ENCODE data around the gene FITM1.

The FITM1 gene

DNA sequence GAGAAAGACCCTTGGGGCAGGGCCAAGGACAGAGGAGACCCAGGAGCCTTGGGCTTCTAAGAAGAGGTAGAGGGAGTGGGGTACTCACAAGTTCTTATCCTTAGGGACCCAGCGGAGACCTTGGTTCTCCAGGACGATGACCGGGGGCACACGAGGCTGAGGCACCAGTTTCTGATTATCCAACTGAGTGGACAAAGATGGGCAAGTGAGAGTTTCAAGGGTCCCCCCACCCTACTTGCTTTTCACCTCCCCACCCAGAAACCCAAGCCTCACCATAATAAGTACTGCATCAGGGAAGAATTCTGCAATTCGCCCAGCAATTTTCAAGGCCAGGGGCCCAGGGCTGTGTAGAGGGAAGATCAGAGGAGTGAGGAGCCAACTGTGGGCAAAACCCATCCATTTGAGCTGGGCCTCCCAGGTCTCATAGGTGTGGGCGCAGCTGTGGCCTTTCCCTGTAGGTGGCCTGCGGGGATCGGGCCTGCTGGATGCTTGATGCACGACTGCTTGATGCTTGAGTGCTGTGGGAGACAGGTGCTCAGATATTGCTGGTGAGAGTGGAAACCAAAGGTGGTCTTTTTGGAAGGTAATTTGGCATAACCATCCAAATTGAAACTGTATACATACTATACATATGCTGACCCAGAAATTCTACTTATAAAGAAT is 8.9 kb downstream of the FITM1 start:
- no peak for DNase-seq (ENCODE audit: low read depth)

DNA sequence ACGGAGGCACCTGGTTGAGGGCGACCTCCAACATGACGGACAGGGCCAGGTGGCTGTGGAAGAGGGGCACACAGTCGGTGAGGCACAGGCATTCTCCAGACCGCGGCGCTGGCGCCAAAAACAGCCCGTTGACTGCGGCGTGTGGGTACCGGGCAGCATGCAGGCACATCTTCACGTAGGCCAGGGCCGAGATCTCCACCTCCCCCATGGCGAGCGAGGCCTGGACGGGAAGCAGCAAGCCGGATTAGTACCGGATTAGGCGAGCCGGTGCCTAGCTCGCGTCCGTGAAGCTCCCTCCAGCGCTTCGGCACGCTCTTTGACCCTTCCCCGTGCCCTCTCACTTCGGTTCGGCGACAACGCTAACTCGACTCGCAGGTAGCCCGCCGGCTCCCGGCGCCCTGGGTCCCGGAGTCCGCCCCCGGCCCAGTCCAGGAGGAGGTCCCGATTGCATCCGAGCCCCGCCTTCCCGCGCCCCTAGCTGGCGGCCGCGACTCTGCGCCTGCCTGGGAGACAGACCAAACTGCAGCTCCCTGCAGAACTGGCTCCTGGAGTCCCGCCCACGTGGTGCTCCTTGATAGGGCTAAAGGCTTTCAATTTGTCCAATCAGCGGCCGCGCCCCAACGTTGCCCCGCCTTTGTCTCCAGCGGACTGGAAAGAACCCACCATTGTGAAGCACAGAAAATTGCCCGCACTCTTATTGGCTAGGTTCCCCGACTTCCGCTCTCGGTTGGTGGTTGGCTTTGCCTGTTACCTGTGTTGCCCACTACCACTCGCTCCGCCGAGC is 10.8 kb downstream of the FITM1 start, which contains the start of gene EMC9:
Gene EMC9, minus strand, starts transcription at position 495 of the 784 bp plus-strand sequence. Its CDS starts 287 bp downstream, at position 208.
- DNase-seq (ENCODE audit: low read depth), result peak; percentile 100

DNA sequence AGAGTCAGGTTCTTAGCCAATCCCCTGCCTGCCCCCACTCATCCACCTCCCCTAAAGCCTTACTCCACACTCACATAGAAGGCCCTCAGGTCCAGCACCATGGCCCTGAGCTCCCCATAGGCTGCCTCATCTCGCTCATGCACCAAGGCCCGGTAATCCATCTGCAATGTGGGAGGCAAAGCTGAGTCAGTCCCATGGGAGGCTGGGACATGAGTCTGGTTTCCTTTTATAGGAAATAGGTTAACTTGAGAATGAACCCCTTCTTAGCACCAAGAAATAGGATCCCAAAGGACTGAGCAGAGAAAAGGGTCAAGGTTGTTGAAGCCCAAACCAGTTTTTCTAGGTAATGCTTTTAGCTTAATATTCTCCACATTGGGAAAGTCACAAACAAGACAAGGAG is 13.1 kb downstream of the FITM1 start:
- DNase-seq (ENCODE audit: low read depth), result no peak

DNA sequence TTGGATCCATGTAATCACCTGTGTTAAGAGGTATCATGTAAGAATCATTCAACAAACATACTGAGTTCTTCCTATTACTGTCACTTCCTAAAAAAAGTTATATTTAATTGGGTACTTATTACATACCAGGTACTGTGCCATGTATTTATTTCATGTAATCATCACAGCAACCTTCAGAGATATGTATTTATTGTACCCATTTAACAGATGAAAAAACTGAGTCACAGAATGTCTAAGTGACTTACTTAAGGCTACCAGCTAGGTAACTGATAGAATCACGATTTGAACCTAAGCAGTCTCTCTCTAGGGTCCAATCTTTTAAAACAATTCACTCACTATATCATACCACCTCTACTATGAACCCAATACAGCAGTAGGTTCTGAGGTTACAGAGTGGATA is 14.0 kb downstream of the FITM1 start:
- no peak for DNase-seq (ENCODE audit: low read depth)

DNA sequence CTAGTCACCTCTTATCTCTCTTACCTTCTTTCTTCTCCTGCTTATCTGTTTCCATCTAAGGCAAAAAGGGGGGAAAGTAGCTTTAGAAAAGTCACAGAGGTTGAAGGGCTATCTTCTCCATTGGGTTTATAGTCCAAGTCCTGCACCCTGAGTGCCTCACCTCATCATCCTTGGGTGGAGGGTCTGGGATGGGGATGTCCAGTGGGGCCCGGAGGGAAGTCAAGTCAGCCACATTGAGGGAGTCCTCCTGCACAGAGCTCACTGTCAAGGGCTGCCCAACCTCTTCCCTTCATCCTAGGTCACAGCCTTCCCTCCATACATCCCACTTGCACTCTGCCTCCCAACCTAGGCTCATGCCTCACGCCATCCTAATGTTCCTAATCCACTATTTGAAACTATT is 14.8 kb downstream of the FITM1 start:
- no peak for DNase-seq (ENCODE audit: low read depth)

DNA sequence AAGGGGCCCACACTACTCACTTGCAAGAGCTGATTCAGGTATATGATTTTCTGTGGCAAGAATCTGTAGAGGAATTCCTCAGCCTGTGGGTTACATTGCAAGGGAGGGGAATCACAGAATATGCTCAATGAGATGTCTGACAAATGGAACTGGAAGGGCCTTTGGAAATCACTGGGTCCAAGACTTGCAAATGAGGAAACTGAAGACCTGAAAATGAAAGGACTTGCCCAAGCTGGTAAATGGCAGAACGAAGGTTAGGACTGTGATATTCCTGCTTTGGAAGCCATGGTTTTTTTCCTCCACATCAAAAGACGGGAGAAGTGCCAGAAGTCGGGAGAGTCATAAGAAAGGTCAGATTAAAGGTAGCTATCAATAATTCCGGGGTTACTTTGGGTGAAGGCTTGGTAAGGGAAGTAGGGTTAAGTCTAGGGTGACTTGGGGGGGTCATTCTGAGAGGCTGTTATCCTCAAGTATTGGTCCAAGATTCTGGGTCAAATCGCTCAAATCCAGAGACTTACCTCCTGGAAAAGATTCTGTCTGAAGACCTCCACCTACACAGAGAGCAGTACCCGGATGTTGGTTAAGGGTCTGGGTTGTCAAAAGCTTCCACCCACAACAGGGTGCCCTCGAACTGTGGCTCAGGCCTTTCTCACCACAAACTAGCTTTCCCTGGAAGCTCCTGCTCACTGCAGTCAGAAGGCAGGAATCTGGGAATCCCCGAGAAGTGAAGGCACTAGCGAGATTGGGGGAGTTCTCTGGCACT is 15.4 kb downstream of the FITM1 start:
- DNase-seq (ENCODE audit: low read depth), result no peak

DNA sequence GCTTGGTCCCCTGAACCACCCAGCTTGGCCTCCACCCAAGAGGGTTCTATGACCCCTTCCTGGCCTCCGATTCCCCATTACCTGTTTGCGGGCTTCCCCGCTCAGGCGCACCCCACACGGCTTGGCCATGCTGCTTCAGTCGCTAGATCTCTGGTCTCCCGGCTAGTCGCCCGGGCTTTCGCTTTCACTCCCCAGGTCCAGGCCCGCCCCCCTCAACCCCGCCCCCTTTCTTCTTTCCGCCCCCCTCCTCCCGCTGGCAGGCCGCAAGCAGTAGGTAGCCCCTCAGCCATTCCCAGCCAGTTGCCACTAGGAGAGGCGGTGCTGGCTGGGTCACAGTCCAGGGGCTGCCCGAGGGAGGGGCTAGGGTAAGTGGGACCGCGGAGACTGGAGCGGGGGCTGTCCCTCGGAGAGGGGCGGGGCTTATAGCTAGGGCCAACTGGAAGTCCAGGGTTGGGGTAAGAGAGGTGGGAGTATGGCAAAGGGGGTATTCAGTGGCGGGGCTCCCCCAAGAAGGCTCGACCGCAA is 16.1 kb downstream of the FITM1 start, which contains the start of gene PSME2:
Gene PSME2, minus strand, starts transcription at position 158 of the 525 bp plus-strand sequence. Its CDS starts 29 bp downstream, at position 129.
- DNase-seq (ENCODE audit: low read depth), result peak; percentile 86

DNA sequence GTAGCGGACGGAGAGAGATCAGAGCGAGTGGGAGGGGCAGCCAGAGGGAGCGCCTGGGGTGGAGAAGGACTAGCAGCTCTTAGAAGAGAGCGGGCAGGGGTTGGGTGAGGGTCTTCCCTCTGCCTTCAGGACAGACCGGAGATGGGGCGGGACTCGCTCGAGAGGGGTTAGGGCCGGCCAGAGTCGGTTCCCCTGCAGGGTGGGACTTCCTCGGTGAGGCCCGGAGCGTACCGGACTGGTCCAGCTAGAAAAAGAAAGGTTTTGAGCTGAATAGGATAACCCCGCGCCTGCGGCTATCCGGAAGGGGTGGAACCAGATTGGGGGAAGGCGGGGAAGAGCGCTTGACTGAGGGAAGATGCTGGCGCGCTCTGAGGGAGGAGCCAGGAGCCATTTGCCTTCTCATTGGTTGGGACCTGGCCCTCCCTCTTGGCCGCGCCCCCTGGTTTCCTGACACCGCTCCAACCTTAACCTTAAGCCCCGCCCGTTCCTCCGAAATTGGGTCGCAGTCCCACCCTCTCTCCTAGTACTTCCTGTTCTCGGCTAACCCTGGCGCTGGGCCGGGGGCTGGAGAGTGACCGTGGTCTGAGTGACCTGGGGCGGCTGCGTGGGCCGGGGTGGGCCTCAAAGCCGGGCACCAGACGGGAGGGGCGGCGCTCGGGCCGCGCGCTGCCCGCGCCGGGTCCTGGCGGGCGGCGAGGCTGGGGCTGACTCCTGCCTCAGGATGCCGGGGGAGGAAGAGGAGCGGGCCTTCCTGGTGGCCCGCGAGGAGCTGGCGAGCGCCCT is 16.7 kb downstream of the FITM1 start, which contains the start of gene RNF31:
Gene RNF31, plus strand, starts transcription at position 521 of the 783 bp plus-strand sequence. Its CDS starts 201 bp downstream, at position 722.
- peak; percentile 96 for DNase-seq (ENCODE audit: low read depth)

DNA sequence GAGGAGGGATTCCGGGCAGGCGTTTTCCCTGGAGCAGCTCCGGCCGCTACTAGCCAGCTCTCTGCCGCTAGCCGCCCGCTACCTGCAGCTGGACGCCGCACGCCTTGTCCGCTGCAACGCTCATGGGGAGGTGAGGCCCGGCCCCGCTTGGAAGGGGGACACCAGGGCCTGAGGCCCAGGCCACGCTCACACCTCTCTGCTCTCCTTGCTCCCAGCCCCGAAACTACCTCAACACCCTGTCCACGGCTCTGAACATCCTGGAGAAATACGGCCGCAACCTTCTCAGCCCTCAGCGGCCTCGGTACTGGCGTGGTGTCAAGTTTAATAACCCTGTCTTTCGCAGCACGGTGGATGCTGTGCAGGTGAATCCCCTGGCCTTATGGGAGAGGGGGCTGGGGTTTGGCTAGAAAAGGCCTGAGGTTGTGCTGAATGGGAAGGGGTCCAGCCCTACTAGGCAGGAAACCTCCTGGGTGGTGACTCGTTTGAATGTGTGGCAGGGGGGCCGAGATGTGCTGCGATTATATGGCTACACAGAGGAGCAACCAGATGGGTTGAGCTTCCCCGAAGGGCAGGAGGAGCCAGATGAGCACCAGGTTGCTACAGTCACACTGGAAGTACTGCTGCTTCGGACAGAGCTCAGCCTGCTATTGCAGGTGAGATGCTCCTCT is 17.4 kb downstream of the FITM1 start:
- DNase-seq (ENCODE audit: low read depth), result no peak

DNA sequence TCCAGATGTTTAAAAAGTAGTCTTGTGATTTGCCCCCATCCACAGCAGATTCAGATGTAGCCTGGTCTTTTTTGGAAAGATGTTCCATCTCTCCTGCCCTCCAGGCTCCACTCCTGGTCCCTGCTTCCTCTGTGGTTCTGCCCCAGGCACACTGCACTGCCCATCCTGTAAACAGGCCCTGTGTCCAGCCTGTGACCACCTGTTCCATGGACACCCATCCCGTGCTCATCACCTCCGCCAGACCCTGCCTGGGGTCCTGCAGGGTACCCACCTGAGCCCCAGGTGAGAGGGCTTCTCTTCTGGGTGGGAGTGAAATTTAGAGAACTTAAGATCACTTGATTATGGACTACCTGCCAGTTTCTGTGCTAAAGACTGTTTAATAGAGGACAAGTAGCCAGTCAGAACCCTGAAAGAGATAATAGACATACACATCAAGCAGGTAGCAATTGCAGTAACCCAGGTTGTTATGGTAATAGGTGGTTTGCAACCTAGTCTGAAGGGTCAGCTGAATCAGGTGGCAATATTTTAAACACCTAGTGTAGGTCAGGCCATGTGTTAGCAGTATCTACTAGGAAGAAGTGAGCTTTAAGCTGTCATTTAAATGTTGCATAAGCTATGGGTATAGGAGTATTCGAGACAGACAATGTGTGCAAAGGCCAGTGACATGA is 19.0 kb downstream of the FITM1 start:
- DNase-seq (ENCODE audit: low read depth), result no peak

DNA sequence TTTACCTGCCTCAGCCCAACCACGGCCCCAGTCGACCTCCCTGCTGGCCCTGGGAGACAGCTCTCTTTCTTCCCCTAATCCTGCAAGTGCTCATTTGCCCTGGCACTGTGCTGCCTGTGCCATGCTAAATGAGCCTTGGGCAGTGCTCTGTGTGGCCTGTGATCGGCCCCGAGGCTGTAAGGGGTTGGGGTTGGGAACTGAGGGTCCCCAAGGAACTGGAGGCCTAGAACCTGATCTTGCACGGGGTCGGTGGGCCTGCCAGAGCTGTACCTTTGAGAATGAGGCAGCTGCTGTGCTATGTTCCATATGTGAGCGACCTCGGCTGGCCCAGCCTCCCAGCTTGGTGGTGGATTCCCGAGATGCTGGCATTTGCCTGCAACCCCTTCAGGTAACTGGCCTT is 19.6 kb downstream of the FITM1 start:
- DNase-seq (ENCODE audit: low read depth), result no peak

DNA sequence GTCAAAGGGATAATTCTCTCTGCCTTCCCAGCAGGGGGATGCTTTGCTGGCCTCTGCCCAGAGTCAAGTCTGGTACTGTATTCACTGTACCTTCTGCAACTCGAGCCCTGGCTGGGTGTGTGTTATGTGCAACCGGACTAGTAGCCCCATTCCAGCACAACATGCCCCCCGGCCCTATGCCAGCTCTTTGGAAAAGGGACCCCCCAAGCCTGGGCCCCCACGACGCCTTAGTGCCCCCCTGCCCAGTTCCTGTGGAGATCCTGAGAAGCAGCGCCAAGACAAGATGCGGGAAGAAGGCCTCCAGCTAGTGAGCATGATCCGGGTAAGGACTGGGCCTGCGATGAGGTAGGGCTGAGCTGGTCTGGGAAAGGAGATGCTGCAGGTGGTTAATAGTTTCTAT is 20.1 kb downstream of the FITM1 start:
- DNase-seq (ENCODE audit: low read depth), result no peak

DNA sequence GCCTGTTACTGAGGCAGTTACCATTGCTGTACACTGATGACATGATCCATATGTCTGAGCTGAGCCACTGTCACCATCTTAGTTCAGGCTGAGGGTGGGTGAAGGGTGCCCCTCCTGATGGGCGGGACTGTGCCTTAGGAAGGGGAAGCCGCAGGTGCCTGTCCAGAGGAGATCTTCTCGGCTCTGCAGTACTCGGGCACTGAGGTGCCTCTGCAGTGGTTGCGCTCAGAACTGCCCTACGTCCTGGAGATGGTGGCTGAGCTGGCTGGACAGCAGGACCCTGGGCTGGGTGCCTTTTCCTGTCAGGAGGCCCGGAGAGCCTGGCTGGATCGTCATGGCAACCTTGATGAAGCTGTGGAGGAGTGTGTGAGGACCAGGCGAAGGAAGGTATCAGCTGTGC is 20.5 kb downstream of the FITM1 start:
- no peak for DNase-seq (ENCODE audit: low read depth)

DNA sequence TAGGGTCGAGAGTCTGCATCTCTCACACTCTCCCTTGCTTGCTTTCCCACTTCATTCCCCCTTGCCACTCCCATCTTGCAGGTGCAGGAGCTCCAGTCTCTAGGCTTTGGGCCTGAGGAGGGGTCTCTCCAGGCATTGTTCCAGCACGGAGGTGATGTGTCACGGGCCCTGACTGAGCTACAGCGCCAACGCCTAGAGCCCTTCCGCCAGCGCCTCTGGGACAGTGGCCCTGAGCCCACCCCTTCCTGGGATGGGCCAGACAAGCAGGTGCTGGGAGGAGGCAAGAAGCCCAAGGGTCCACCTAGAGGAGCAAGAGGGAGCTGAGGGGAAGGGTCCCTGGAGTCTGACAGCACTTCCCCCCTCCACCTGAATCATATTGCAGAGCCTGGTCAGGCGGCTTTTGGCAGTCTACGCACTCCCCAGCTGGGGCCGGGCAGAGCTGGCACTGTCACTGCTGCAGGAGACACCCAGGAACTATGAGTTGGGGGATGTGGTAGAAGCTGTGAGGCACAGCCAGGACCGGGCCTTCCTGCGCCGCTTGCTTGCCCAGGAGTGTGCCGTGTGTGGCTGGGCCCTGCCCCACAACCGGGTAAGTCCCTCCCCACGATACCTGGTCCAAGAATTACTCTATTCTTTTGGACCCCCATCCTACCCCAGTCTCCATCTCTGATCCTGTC is 21.1 kb downstream of the FITM1 start:
- DNase-seq (ENCODE audit: low read depth), result no peak

DNA sequence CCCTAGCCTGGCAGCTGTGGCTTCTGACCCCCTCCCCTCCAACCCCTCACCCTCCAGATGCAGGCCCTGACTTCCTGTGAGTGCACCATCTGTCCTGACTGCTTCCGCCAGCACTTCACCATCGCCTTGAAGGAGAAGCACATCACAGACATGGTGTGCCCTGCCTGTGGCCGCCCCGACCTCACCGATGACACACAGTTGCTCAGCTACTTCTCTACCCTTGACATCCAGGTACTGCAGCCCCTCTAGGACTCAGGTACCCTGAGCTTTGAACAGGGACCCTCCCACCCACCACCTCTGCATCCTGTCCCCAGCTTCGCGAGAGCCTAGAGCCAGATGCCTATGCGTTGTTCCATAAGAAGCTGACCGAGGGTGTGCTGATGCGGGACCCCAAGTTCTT is 24.6 kb downstream of the FITM1 start:
- no peak for DNase-seq (ENCODE audit: low read depth)

DNA sequence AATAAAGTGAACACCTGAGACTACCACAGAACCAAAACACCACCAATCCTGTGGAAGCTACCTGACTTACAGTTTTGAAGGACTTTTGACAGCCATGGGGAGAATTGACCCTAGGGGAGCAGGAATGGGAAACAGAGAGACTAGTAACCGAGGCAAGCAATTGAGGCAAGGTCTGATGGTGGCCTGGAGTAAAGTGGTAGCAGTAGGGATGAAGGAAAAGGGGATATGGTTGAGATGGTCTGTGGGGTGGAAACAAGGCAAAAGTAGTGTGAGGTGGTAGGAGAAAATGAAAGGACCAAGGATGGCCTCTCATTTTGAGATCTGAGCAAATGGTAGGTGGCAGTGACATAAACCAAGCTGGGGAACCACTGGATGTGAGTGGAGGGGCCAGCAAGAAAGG is 26.4 kb downstream of the FITM1 start:
- DNase-seq (ENCODE audit: low read depth), result no peak

DNA sequence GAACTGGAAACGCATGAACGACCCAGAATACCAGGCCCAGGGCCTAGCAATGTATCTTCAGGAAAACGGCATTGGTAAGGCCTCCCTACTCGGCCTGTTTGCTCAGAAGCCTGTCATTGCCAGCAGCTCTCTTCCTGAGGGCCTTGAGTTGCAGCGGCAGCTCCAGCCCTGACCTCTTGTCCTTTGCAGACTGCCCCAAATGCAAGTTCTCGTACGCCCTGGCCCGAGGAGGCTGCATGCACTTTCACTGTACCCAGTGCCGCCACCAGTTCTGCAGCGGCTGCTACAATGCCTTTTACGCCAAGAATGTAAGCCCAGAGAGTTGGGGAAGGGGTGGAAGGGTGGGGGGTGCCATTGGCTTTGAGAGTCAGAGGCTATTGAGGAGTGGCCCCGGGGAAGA is 26.9 kb downstream of the FITM1 start:
- no peak for DNase-seq (ENCODE audit: low read depth)

DNA sequence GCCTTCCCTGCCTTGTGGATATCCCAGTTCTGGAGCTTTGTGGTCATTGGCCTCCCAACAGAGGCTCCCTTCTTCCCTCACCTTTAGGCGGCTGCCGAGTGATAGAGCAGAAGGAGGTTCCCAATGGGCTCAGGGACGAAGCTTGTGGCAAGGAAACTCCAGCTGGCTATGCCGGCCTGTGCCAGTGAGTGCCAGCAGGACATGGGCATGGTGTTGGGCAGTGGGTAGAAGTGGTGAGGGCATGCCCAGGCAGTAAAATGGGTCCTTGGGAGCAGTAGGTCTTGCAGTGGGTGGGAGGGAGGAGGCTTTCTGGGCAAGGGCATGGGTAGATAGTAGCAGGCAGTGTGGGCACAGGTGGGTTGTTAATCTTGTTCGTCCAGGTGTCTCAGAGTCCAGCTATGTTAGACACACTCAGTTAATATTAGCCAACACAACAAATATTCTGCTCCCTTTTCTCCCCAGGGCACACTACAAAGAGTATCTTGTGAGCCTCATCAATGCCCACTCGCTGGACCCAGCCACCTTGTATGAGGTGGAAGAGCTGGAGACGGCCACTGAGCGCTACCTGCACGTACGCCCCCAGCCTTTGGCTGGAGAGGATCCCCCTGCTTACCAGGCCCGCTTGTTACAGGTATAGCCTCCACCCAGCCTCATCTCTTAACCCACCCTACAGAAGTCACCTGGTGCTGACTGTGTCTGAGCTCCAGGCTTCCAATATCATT is 29.5 kb downstream of the FITM1 start:
- no peak for DNase-seq (ENCODE audit: low read depth)

DNA sequence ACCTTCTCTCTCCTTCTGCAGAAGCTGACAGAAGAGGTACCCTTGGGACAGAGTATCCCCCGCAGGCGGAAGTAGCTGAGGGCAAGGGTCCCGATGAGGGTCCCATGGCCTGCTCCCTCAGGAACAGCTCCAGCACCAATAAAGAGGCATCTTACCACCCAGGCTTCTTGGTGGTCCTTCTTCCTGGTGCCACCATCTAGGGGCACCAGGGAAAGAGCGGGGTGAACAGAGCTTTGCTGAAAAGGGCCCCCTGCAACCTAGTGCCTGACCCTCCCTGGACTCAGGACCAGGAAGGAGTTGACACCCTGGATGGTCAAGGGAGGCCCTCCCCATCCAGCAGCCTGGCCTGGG is 30.0 kb downstream of the FITM1 start:
- no peak for DNase-seq (ENCODE audit: low read depth)
